Activated CD8-positive, alpha-beta T cell treated with anti-CD3 and anti-CD28 coated beads for 36 hours (primary cell): Measurements from ENCODE around the gene SLC6A2. TPM values are rescaled to one million over a fixed set of nuclear protein-coding genes. Genes with fewer than 3 reads are reported as not detected.

Experiments
- ATAC-seq: fragments of 200-7000 bp; cut with Tn5 transposase; one replicate; pipeline ENCODE4 v1.10.0; 2021; ENCODE audit warnings: mild to moderate bottlenecking, moderate library complexity
- CTCF ChIA-PET: fragments of 350-600 bp; sonication (Branson Sonifier 250); formaldehyde crosslinking; loops from one replicate; lab custom pipeline; 2021; ENCODE audit warnings: antibody characterized with exemption; lab: Charles Lee
- POLR2A ChIA-PET: fragments of 350-600 bp; sonication (Branson Sonifier 250); formaldehyde crosslinking; loops from one replicate; lab custom pipeline; 2021; ENCODE audit warnings: antibody characterized with exemption; lab: Charles Lee
- DNase-seq: peaks from one replicate; pipeline ENCODE4 v3.0.0-alpha.2; 2020
- H3K27ac Mint-ChIP-seq: one replicate; pipeline ENCODE4 v1.8.0; 2021; ENCODE audit warnings: mild to moderate bottlenecking, mixed read lengths
- H3K27me3 Mint-ChIP-seq: one replicate; pipeline ENCODE4 v1.8.0; 2021; ENCODE audit warnings: mixed read lengths
- H3K36me3 Mint-ChIP-seq: one replicate; pipeline ENCODE4 v1.8.0; 2021; ENCODE audit warnings: low read depth, mixed read lengths
- H3K4me1 Mint-ChIP-seq: one replicate; pipeline ENCODE4 v1.8.0; 2021; ENCODE audit warnings: low read depth, mixed read lengths
- H3K4me3 Mint-ChIP-seq: one replicate; pipeline ENCODE4 v1.8.0; 2021; ENCODE audit warnings: mild to moderate bottlenecking, moderate library complexity, mixed read lengths
- H3K9me3 Mint-ChIP-seq: one replicate; pipeline ENCODE4 v1.8.0; 2021; ENCODE audit warnings: mixed read lengths
- CTCF ChIP-seq: fragments of 200-600 bp; IDR thresholded peaks from one replicate; pipeline ENCODE4 v1.8.0; 2022; ENCODE audit warnings: antibody characterized with exemption, mild to moderate bottlenecking
- intact Hi-C: fragments of 100-400 bp; cut with micrococcal nuclease; formaldehyde crosslinking; loops from one replicate; pipeline ENCODE4 v1.10.0; 2022
- total RNA-seq, 2 experiments: library from RNA; stranded (reverse); gene quantifications; one replicate each; pipeline ENCODE4 v1.2.3, GENCODE V29; 2021

The SLC6A2 gene
- total RNA-seq, 2 experiments from 2014 or later = not detected

DNA sequence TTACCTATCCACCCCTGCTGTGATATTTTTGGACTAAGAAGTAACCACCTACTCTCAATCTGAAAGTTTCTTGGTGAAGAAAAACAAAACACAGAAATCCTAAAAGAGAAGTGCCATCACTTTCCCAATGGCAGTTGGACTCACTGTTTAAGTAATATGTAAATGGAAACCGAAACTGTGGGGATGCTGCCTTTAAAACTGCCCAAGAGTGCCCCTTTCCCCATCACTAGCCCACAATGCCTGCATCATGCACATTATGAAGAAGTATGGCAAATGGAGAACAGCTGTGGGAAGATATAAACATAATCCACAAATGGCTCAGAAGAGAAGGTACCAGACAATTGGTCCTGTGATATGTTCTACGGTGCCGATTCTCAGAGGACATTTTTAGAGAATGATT, 33.5 kb upstream of the SLC6A2 start:
- ChIA-PET CTCF (interaction anchor here (0.7 to 1.3 kb wide), 3 partner anchors 24 to 79 kb away, joined by 3 read pairs; no protein-coding TSS in a partner anchor), POLR2A (no interaction called here)
- intact Hi-C loops = no loop called here
- no peaks in the 10 kb centered on the region for H3K4me1 Mint-ChIP-seq
- H3K36me3 Mint-ChIP-seq = no peaks in the 10 kb centered on the region
- H3K27me3 Mint-ChIP-seq = peaks cover 2% of the 10 kb centered on the region
- DNase-seq = no peak
- no peak for TF ChIP-seq CTCF
- H3K4me3 Mint-ChIP-seq = no peak overlapping the region
- no peak for ATAC-seq
- H3K9me3 Mint-ChIP-seq = no peaks in the 10 kb centered on the region
- no peak overlapping the region for H3K27ac Mint-ChIP-seq

- DNase-seq (no peak), ATAC-seq (no peak)
- Mint-ChIP-seq H3K27me3 (peaks cover 1% of the 10 kb centered on the region), H3K4me1 (no peaks in the 10 kb centered on the region), H3K27ac (no peak overlapping the region), H3K9me3 (no peaks in the 10 kb centered on the region), H3K4me3 (no peak overlapping the region), H3K36me3 (no peaks in the 10 kb centered on the region)
- ChIA-PET POLR2A (no interaction called here), CTCF (interaction anchor here (1.1 to 1.3 kb wide), 2 partner anchors 23 to 79 kb away, joined by 3 read pairs; no protein-coding TSS in a partner anchor)
- TF ChIP-seq CTCF = no peak
- intact Hi-C loops = no loop called here
These were observed 32.7 kb upstream of the SLC6A2 start for GRCh38 chr16:55622930-55623561.

DNA sequence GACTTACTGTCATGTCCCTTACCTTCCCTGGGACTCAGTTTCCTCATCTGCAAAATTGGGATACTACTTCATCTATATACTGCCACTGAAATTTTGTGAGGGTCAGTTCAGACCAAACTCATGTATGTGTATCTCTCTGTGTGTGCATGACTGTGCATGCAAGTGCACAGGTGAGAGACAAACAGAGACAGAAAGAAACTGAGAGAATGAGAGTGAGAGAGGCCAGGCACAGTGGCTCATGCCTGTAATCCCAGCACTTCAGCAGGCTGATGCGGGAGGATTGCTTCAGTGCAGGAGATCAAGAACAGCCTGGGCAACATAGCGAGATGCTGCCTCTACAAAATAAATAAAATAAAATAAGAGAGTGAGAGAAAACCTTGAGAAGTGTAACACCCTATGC, 32.1 kb upstream of the SLC6A2 start:
- H3K27ac Mint-ChIP-seq = no peak overlapping the region
- ChIA-PET CTCF (no interaction called here), POLR2A (no interaction called here)
- H3K4me1 Mint-ChIP-seq = no peaks in the 10 kb centered on the region
- no peak overlapping the region for H3K4me3 Mint-ChIP-seq
- no peaks in the 10 kb centered on the region for H3K9me3 Mint-ChIP-seq
- intact Hi-C loops = no loop called here
- DNase-seq = no peak
- peaks cover 1% of the 10 kb centered on the region for H3K27me3 Mint-ChIP-seq
- no peak for ATAC-seq
- H3K36me3 Mint-ChIP-seq = no peaks in the 10 kb centered on the region
- no peak for TF ChIP-seq CTCF

DNA sequence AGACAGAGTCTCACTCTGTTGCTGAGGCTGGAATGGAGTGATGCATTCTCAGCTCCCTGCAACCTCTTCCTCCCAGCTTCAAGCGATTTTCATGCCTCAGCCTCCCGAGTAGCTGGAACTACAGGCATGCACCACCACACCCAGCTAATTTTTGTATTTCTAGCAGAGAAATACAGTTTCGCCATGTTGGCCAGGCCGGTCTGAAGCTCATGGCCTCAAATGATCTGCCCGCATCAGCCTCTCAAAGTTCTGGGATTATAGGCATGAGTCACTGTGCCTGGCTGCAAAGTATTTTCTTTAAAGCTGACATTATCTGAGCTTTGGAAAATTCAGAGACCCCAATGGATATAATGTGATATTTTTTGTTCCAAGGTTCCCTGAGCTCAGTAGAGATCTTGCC, 31.1 kb upstream of the SLC6A2 start:
- H3K27ac Mint-ChIP-seq = no peak overlapping the region
- no peaks in the 10 kb centered on the region for H3K36me3 Mint-ChIP-seq
- ATAC-seq (no peak), DNase-seq (no peak)
- CTCF ChIA-PET = no interaction called here
- H3K4me1 Mint-ChIP-seq = no peaks in the 10 kb centered on the region
- TF ChIP-seq CTCF = no peak
- H3K9me3 Mint-ChIP-seq = no peaks in the 10 kb centered on the region
- H3K4me3 Mint-ChIP-seq = no peak overlapping the region
- POLR2A ChIA-PET = no interaction called here
- no peaks in the 10 kb centered on the region for H3K27me3 Mint-ChIP-seq
- intact Hi-C loops = no loop called here

DNA sequence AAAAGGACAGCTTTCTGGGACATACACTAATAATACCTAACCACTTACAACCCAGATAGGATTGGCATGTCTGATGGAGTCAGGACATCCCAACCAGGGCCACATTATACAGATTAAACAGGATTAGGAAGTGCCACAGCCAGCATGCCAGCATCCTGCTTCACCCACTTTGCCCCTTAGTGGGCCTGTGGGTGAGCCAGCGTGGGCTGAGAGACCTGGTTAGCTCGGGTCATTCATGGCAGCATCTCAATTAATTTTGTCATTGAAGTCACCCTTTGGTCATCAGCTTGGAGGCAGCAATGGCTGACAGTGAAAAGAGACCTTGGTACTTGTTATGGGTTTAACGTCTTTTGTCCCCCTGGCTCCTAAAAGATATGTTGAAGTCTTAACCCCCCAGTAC, 29.9 kb upstream of the SLC6A2 start:
- ChIA-PET POLR2A (no interaction called here), CTCF (no interaction called here)
- no peak for ATAC-seq

More for the DNA sequence above, 29.9 kb upstream of the SLC6A2 start:
- TF ChIP-seq CTCF = no peak
- no peak for DNase-seq
- no peaks in the 10 kb centered on the region for H3K9me3 Mint-ChIP-seq
- H3K4me3 Mint-ChIP-seq = no peak overlapping the region
- intact Hi-C loops = no loop called here
- no peak overlapping the region for H3K27ac Mint-ChIP-seq
- no peaks in the 10 kb centered on the region for H3K27me3 Mint-ChIP-seq
- H3K36me3 Mint-ChIP-seq = no peaks in the 10 kb centered on the region
- no peaks in the 10 kb centered on the region for H3K4me1 Mint-ChIP-seq
